Measurements from ENCODE around the gene SEMA3A. TPM values are rescaled to one million over a fixed set of nuclear protein-coding genes. Genes with fewer than 3 reads are reported as not detected.

The SEMA3A gene
- total and polyA plus RNA-seq, 2 experiments from 2014 or later, result 19.8 to 46.4 TPM

DNA sequence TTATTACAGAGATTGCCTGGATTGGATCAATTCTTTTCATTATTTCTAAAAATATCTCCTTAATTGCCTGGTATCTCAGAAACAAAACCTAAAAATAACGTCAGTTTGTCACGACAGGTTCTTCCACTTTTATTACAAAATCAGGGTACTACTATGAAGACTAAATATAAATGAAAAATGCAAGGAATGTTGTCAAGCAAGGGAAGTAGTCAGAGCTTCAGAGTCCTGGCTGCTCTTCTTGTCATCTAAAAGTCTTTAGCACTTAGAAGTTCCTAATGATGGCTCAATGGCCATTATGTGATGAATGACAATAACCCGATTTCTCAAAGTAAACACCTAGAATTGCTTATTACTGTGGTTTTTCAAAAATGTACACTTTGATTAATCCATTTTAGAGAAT, 192.2 kb downstream of the SEMA3A start:
- peak overlapping the region; percentile 89 for H3K27ac Mint-ChIP-seq
- peaks cover 5% of the 10 kb centered on the region for H3K36me3 ChIP-seq (ENCODE audit: insufficient read depth)
- H3K36me3 Mint-ChIP-seq (ENCODE audit: low read depth), result peaks cover 20% of the 10 kb centered on the region; the same call in 2 of the 3 replicates
- no peak overlapping the region for H3K4me3 ChIP-seq
- no peaks in the 10 kb centered on the region for H3K9me2 ChIP-seq (ENCODE audit: insufficient read depth)
- no peaks in the 10 kb centered on the region for H3K79me2 ChIP-seq (replicated peaks; ENCODE audit: insufficient read depth)
- H3K4me1 Mint-ChIP-seq, result peaks cover 20% of the 10 kb centered on the region; the same call in 2 of the 3 replicates
- no peaks in the 10 kb centered on the region for H3F3A ChIP-seq (replicated peaks; ENCODE audit: low read depth)
- ATAC-seq (no peak), DNase-seq (ENCODE audit: low spot score) (peak; percentile 33)
- H3K9me3 Mint-ChIP-seq, result no peaks in the 10 kb centered on the region
- peak overlapping the region; percentile 44 for H3K4me2 ChIP-seq
- no peak overlapping the region for H3K4me3 Mint-ChIP-seq
- TF ChIP-seq NANOG (IDR thresholded peaks at IDR 0.05; ENCODE audit: borderline replicate concordance) (peak; percentile 59), EZH2phosphoT487 (IDR thresholded peaks at IDR 0.05; ENCODE audit: unreplicated experiment) (no peak)
- H3K27ac ChIP-seq (ENCODE audit: low read depth), result no peak overlapping the region
- no peaks in the 10 kb centered on the region for H3K27me3 ChIP-seq (ENCODE audit: insufficient read depth)
- H2AFZ ChIP-seq, result no peak overlapping the region
- no peaks in the 10 kb centered on the region for H4K20me1 ChIP-seq (replicated peaks; ENCODE audit: insufficient read depth)
- H3K27me3 Mint-ChIP-seq (ENCODE audit: insufficient read depth, low read depth, poor library complexity), result no peaks in the 10 kb centered on the region
- H3K4me1 ChIP-seq (ENCODE audit: insufficient read depth), result peaks cover 14% of the 10 kb centered on the region

DNA sequence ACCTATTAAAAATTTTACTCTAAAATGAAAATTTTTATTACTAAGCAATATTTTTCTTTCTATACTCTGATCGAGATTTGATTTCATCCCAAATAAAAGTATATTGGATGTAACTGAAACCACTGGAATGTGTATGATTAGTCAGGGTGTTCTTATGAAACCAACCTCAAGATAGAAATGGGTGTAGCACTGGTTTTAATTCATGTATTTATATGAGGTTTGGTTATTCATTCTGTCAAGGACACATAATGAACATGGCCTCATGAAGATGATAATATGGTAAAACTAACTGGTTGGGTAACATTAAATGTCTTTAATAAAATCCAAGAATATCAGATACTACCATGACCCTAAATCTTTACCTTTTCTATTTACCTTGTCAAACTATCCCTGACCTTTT, 197.7 kb downstream of the SEMA3A start:
- no peaks in the 10 kb centered on the region for H4K20me1 ChIP-seq (replicated peaks; ENCODE audit: insufficient read depth)
- Mint-ChIP-seq H3K9me3 (peaks cover 11% of the 10 kb centered on the region), H3K4me3 (no peak overlapping the region), H3K4me1 (peaks cover 7% of the 10 kb centered on the region; the same call in 2 of the 3 replicates), H3K27me3 (ENCODE audit: insufficient read depth, low read depth, poor library complexity) (peaks cover 7% of the 10 kb centered on the region), H3K27ac (no peak overlapping the region), H3K36me3 (ENCODE audit: low read depth) (peaks cover 38% of the 10 kb centered on the region)
- no peak overlapping the region for H3K4me2 ChIP-seq
- no peaks in the 10 kb centered on the region for H3K9me2 ChIP-seq (ENCODE audit: insufficient read depth)
- no peak for DNase-seq (ENCODE audit: low spot score)
- H3K36me3 ChIP-seq (ENCODE audit: insufficient read depth), result peaks cover 13% of the 10 kb centered on the region
- H3F3A ChIP-seq (replicated peaks; ENCODE audit: low read depth), result no peaks in the 10 kb centered on the region
- H3K27me3 ChIP-seq (ENCODE audit: insufficient read depth), result no peaks in the 10 kb centered on the region
- H3K4me3 ChIP-seq, result no peak overlapping the region
- no peaks in the 10 kb centered on the region for H3K79me2 ChIP-seq (replicated peaks; ENCODE audit: insufficient read depth)
- no peak overlapping the region for H3K27ac ChIP-seq (ENCODE audit: low read depth)
- H3K4me1 ChIP-seq (ENCODE audit: insufficient read depth), result no peaks in the 10 kb centered on the region
- no peak for ATAC-seq
- no peak overlapping the region for H2AFZ ChIP-seq
- TF ChIP-seq ZNF114 (CRISPR knock-in tag; IDR thresholded peaks at IDR 0.05) (no peak), CREB1 (CRISPR knock-in tag; IDR thresholded peaks at IDR 0.05; ENCODE audit: low read depth) (no peak), NANOG (IDR thresholded peaks at IDR 0.05; ENCODE audit: borderline replicate concordance) (no peak), JUNB (IDR thresholded peaks at IDR 0.05; ENCODE audit: unreplicated experiment) (no peak), EZH2 (IDR thresholded peaks at IDR 0.05; ENCODE audit: low read depth, unreplicated experiment) (no peak), EZH2phosphoT487 (IDR thresholded peaks at IDR 0.05; ENCODE audit: unreplicated experiment) (no peak), STAT1 (IDR thresholded peaks at IDR 0.05; ENCODE audit: unreplicated experiment) (no peak), ZNF331 (CRISPR knock-in tag; IDR thresholded peaks at IDR 0.05; ENCODE audit: low read depth) (no peak)
- TF ChIP-seq, protein P1, sequence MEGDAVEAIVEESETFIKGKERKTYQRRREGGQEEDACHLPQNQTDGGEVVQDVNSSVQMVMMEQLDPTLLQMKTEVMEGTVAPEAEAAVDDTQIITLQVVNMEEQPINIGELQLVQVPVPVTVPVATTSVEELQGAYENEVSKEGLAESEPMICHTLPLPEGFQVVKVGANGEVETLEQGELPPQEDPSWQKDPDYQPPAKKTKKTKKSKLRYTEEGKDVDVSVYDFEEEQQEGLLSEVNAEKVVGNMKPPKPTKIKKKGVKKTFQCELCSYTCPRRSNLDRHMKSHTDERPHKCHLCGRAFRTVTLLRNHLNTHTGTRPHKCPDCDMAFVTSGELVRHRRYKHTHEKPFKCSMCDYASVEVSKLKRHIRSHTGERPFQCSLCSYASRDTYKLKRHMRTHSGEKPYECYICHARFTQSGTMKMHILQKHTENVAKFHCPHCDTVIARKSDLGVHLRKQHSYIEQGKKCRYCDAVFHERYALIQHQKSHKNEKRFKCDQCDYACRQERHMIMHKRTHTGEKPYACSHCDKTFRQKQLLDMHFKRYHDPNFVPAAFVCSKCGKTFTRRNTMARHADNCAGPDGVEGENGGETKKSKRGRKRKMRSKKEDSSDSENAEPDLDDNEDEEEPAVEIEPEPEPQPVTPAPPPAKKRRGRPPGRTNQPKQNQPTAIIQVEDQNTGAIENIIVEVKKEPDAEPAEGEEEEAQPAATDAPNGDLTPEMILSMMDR (conservative IDR thresholded peaks at IDR 0.05; ENCODE audit: low read depth in 2 of 2), result no peak
- TF ChIP-seq, protein P2, sequence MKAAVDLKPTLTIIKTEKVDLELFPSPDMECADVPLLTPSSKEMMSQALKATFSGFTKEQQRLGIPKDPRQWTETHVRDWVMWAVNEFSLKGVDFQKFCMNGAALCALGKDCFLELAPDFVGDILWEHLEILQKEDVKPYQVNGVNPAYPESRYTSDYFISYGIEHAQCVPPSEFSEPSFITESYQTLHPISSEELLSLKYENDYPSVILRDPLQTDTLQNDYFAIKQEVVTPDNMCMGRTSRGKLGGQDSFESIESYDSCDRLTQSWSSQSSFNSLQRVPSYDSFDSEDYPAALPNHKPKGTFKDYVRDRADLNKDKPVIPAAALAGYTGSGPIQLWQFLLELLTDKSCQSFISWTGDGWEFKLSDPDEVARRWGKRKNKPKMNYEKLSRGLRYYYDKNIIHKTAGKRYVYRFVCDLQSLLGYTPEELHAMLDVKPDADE (IDR thresholded peaks at IDR 0.05), result no peak
- TF ChIP-seq, protein P3, sequence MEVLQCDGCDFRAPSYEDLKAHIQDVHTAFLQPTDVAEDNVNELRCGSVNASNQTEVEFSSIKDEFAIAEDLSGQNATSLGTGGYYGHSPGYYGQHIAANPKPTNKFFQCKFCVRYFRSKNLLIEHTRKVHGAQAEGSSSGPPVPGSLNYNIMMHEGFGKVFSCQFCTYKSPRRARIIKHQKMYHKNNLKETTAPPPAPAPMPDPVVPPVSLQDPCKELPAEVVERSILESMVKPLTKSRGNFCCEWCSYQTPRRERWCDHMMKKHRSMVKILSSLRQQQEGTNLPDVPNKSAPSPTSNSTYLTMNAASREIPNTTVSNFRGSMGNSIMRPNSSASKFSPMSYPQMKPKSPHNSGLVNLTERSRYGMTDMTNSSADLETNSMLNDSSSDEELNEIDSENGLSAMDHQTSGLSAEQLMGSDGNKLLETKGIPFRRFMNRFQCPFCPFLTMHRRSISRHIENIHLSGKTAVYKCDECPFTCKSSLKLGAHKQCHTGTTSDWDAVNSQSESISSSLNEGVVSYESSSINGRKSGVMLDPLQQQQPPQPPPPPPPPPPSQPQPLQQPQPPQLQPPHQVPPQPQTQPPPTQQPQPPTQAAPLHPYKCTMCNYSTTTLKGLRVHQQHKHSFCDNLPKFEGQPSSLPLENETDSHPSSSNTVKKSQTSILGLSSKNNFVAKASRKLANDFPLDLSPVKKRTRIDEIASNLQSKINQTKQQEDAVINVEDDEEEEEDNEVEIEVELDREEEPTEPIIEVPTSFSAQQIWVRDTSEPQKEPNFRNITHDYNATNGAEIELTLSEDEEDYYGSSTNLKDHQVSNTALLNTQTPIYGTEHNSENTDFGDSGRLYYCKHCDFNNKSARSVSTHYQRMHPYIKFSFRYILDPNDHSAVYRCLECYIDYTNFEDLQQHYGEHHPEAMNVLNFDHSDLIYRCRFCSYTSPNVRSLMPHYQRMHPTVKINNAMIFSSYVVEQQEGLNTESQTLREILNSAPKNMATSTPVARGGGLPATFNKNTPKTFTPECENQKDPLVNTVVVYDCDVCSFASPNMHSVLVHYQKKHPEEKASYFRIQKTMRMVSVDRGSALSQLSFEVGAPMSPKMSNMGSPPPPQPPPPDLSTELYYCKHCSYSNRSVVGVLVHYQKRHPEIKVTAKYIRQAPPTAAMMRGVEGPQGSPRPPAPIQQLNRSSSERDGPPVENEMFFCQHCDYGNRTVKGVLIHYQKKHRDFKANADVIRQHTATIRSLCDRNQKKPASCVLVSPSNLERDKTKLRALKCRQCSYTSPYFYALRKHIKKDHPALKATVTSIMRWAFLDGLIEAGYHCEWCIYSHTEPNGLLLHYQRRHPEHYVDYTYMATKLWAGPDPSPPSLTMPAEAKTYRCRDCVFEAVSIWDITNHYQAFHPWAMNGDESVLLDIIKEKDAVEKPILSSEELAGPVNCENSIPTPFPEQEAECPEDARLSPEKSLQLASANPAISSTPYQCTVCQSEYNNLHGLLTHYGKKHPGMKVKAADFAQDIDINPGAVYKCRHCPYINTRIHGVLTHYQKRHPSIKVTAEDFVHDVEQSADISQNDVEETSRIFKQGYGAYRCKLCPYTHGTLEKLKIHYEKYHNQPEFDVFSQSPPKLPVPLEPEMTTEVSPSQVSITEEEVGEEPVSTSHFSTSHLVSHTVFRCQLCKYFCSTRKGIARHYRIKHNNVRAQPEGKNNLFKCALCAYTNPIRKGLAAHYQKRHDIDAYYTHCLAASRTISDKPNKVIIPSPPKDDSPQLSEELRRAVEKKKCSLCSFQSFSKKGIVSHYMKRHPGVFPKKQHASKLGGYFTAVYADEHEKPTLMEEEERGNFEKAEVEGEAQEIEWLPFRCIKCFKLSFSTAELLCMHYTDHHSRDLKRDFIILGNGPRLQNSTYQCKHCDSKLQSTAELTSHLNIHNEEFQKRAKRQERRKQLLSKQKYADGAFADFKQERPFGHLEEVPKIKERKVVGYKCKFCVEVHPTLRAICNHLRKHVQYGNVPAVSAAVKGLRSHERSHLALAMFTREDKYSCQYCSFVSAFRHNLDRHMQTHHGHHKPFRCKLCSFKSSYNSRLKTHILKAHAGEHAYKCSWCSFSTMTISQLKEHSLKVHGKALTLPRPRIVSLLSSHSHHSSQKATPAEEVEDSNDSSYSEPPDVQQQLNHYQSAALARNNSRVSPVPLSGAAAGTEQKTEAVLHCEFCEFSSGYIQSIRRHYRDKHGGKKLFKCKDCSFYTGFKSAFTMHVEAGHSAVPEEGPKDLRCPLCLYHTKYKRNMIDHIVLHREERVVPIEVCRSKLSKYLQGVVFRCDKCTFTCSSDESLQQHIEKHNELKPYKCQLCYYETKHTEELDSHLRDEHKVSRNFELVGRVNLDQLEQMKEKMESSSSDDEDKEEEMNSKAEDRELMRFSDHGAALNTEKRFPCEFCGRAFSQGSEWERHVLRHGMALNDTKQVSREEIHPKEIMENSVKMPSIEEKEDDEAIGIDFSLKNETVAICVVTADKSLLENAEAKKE (CRISPR knock-in tag; IDR thresholded peaks at IDR 0.05), result no peak
